ENCODE results near the gene GPAT2.
"Not testable (repeated sequence)": the region's sequence is repeated elsewhere in the genome, so short reads cannot be mapped to it uniquely, and the experiment has no call there.

GPAT2 gene

GRCh38 chr2:96034792-96035191, at the start of gene GPAT2:
TSS of gene GPAT2 (minus strand) at chr2:96034916. CDS start at chr2:96032359, 2,557 bp downstream.
- DNase-seq; in situ Hi-C loops (cut with MboI; ENCODE audit: low pct_unique_long_range_greater_than_20kb, low sequenced_read_pairs): not testable (repeated sequence)

- in situ Hi-C loops (cut with MboI; ENCODE audit: low pct_unique_long_range_greater_than_20kb, low sequenced_read_pairs): no loop called here
- no peak for DNase-seq
Observed at GRCh38 chr2:96083989-96084857, 49.5 kb upstream of the GPAT2 start.

- in situ Hi-C loops (cut with MboI; ENCODE audit: low pct_unique_long_range_greater_than_20kb, low sequenced_read_pairs): no loop called here
- no peak for DNase-seq
Observed at GRCh38 chr2:96083064-96083939, 48.6 kb upstream of the GPAT2 start.

GRCh38 chr2:96082211-96083063, 47.7 kb upstream of the GPAT2 start:
- no peak for DNase-seq

GRCh38 chr2:96081042-96081441, 46.3 kb upstream of the GPAT2 start:
- in situ Hi-C loops (cut with MboI; ENCODE audit: low pct_unique_long_range_greater_than_20kb, low sequenced_read_pairs): no loop called here
- DNase-seq: no peak

More at GRCh38 chr2:96082211-96083063, 47.7 kb upstream of the GPAT2 start:
- in situ Hi-C loops (cut with MboI; ENCODE audit: low pct_unique_long_range_greater_than_20kb, low sequenced_read_pairs): no loop called here

GRCh38 chr2:96075199-96075771, 40.6 kb upstream of the GPAT2 start:
- DNase-seq: no peak
- in situ Hi-C loops (cut with MboI; ENCODE audit: low pct_unique_long_range_greater_than_20kb, low sequenced_read_pairs): no loop called here

- in situ Hi-C loops (cut with MboI; ENCODE audit: low pct_unique_long_range_greater_than_20kb, low sequenced_read_pairs): no loop called here
- DNase-seq: no peak
Observed at GRCh38 chr2:96074156-96074555, 39.4 kb upstream of the GPAT2 start.

- in situ Hi-C loops (cut with MboI; ENCODE audit: low pct_unique_long_range_greater_than_20kb, low sequenced_read_pairs): no loop called here
Observed at GRCh38 chr2:96073170-96073775, 38.6 kb upstream of the GPAT2 start.

GRCh38 chr2:96072746-96073145, 38.0 kb upstream of the GPAT2 start:
- in situ Hi-C loops (cut with MboI; ENCODE audit: low pct_unique_long_range_greater_than_20kb, low sequenced_read_pairs): no loop called here
- DNase-seq: no peak

More at GRCh38 chr2:96073170-96073775, 38.6 kb upstream of the GPAT2 start:
- DNase-seq: no peak

GRCh38 chr2:96071977-96072491, 37.3 kb upstream of the GPAT2 start:
- DNase-seq; in situ Hi-C loops (cut with MboI; ENCODE audit: low pct_unique_long_range_greater_than_20kb, low sequenced_read_pairs): not testable (repeated sequence)

GRCh38 chr2:96071087-96071976, 36.6 kb upstream of the GPAT2 start:
- in situ Hi-C loops (cut with MboI; ENCODE audit: low pct_unique_long_range_greater_than_20kb, low sequenced_read_pairs); DNase-seq: not testable (repeated sequence)

GRCh38 chr2:96070351-96070750, 35.6 kb upstream of the GPAT2 start:
- DNase-seq; in situ Hi-C loops (cut with MboI; ENCODE audit: low pct_unique_long_range_greater_than_20kb, low sequenced_read_pairs): not testable (repeated sequence)

GRCh38 chr2:96069878-96070277, 35.2 kb upstream of the GPAT2 start:
- DNase-seq; in situ Hi-C loops (cut with MboI; ENCODE audit: low pct_unique_long_range_greater_than_20kb, low sequenced_read_pairs): not testable (repeated sequence)

- in situ Hi-C loops (cut with MboI; ENCODE audit: low pct_unique_long_range_greater_than_20kb, low sequenced_read_pairs); DNase-seq: not testable (repeated sequence)
Observed at GRCh38 chr2:96067902-96068581, 33.3 kb upstream of the GPAT2 start.

GRCh38 chr2:96067098-96067660, 32.5 kb upstream of the GPAT2 start:
- DNase-seq; in situ Hi-C loops (cut with MboI; ENCODE audit: low pct_unique_long_range_greater_than_20kb, low sequenced_read_pairs): not testable (repeated sequence)

- DNase-seq; in situ Hi-C loops (cut with MboI; ENCODE audit: low pct_unique_long_range_greater_than_20kb, low sequenced_read_pairs): not testable (repeated sequence)
Observed at GRCh38 chr2:96066511-96066910, 31.8 kb upstream of the GPAT2 start.

All from KBM-7 (cell line).